Parathyroid adenoma (tissue), 2 donors: Measurements from ENCODE around the gene LRBA.

Source experiments
- H2AFZ ChIP-seq: fragments of 300-600 bp; sonication (generic); one replicate; pipeline ENCODE4 v1.7.0; 2017; ENCODE audit warnings: antibody characterized with exemption, mild to moderate bottlenecking
- H3K27ac ChIP-seq: fragments of 300-600 bp; sonication (generic); one replicate; pipeline ENCODE4 v1.7.0; 2017
- H3K27me3 ChIP-seq: fragments of 300-600 bp; sonication (generic); one replicate; pipeline ENCODE4 v1.7.0; 2017; ENCODE audit warnings: low read length; ENCODE audit not compliant: control insufficient read depth, insufficient read depth
- H3K36me3 ChIP-seq: fragments of 300-600 bp; sonication (generic); one replicate; pipeline ENCODE4 v1.7.0; 2017; ENCODE audit warnings: low read length; ENCODE audit not compliant: control insufficient read depth, insufficient read depth
- H3K4me1 ChIP-seq: fragments of 300-600 bp; sonication (generic); one replicate; pipeline ENCODE4 v1.7.0; 2017; ENCODE audit warnings: control low read depth
- H3K4me2 ChIP-seq: fragments of 300-600 bp; sonication (generic); one replicate; pipeline ENCODE4 v1.7.0; 2017; ENCODE audit warnings: low read length
- H3K4me3 ChIP-seq: fragments of 300-600 bp; sonication (generic); one replicate; pipeline ENCODE4 v1.7.0; 2017; ENCODE audit warnings: low read depth, low read length
- H3K79me2 ChIP-seq: fragments of 300-600 bp; sonication (generic); one replicate; pipeline ENCODE4 v1.7.0; 2017; ENCODE audit warnings: control low read depth
- H3K9ac ChIP-seq: fragments of 300-600 bp; sonication (generic); one replicate; pipeline ENCODE4 v1.7.0; 2017; ENCODE audit warnings: mild to moderate bottlenecking
- H3K9me3 ChIP-seq: fragments of 300-600 bp; sonication (generic); one replicate; pipeline ENCODE4 v1.7.0; 2017; ENCODE audit warnings: low read length; ENCODE audit not compliant: control insufficient read depth
- CTCF ChIP-seq: fragments of 300-600 bp; sonication (generic); IDR thresholded peaks from one replicate; pipeline ENCODE4 v1.7.0; 2017; ENCODE audit warnings: antibody characterized with exemption, mild to moderate bottlenecking
- donor health status: primary hyperparathyroidism.

The LRBA gene

GRCh38 chr4:150547154-150547838 lies 467.8 kb downstream of the LRBA start:
- Histone ChIP-seq H3K36me3 (no peaks in the 10 kb centered on the region), H3K79me2 (no peaks in the 10 kb centered on the region), H2AFZ (no peak overlapping the region), H3K9ac (no peak overlapping the region), H3K27me3 (no peaks in the 10 kb centered on the region), H3K4me3 (no peak overlapping the region), H3K9me3 (no peaks in the 10 kb centered on the region), H3K27ac (no peak overlapping the region), H3K4me2 (no peak overlapping the region), H3K4me1 (no peaks in the 10 kb centered on the region)
- no peak for TF ChIP-seq CTCF

GRCh38 chr4:150546286-150546685 lies 468.8 kb downstream of the LRBA start:
- no peak overlapping the region for H2AFZ ChIP-seq
- no peak overlapping the region for H3K4me2 ChIP-seq
- no peaks in the 10 kb centered on the region for H3K36me3 ChIP-seq
- no peak overlapping the region for H3K4me3 ChIP-seq
- no peaks in the 10 kb centered on the region for H3K4me1 ChIP-seq
- H3K27ac ChIP-seq: no peak overlapping the region
- no peak overlapping the region for H3K9ac ChIP-seq
- H3K79me2 ChIP-seq: no peaks in the 10 kb centered on the region
- H3K27me3 ChIP-seq: no peaks in the 10 kb centered on the region
- TF ChIP-seq CTCF: no peak
- H3K9me3 ChIP-seq: no peaks in the 10 kb centered on the region

- TF ChIP-seq CTCF: no peak
- Histone ChIP-seq H3K9me3 (no peaks in the 10 kb centered on the region), H3K9ac (no peak overlapping the region), H3K4me2 (no peak overlapping the region), H3K4me3 (no peak overlapping the region), H3K27ac (no peak overlapping the region), H3K27me3 (no peaks in the 10 kb centered on the region), H3K36me3 (no peaks in the 10 kb centered on the region), H3K4me1 (no peaks in the 10 kb centered on the region), H3K79me2 (no peaks in the 10 kb centered on the region), H2AFZ (no peak overlapping the region)
These were observed 472.0 kb downstream of the LRBA start for GRCh38 chr4:150543042-150543441.

- no peak overlapping the region for H3K4me2 ChIP-seq
- H3K4me3 ChIP-seq: no peak overlapping the region
- H2AFZ ChIP-seq: no peak overlapping the region
- TF ChIP-seq CTCF: no peak
- H3K36me3 ChIP-seq: no peaks in the 10 kb centered on the region
- no peaks in the 10 kb centered on the region for H3K9me3 ChIP-seq
- H3K79me2 ChIP-seq: no peaks in the 10 kb centered on the region
- H3K27me3 ChIP-seq: no peaks in the 10 kb centered on the region
- no peak overlapping the region for H3K9ac ChIP-seq
- no peaks in the 10 kb centered on the region for H3K4me1 ChIP-seq
- H3K27ac ChIP-seq: no peak overlapping the region
These were observed 473.4 kb downstream of the LRBA start for GRCh38 chr4:150541681-150542080.

GRCh38 chr4:150540959-150541360 lies 474.1 kb downstream of the LRBA start:
- no peak overlapping the region for H3K4me3 ChIP-seq
- no peaks in the 10 kb centered on the region for H3K9me3 ChIP-seq
- H3K36me3 ChIP-seq: no peaks in the 10 kb centered on the region
- no peaks in the 10 kb centered on the region for H3K27me3 ChIP-seq
- H3K9ac ChIP-seq: no peak overlapping the region
- no peak overlapping the region for H3K4me2 ChIP-seq
- TF ChIP-seq CTCF: no peak
- H2AFZ ChIP-seq: no peak overlapping the region
- no peaks in the 10 kb centered on the region for H3K79me2 ChIP-seq
- H3K4me1 ChIP-seq: no peaks in the 10 kb centered on the region
- no peak overlapping the region for H3K27ac ChIP-seq
